NCI-H2196 treated with DMSO at 0.1 percent for 48 hours (cell line): ENCODE data around the gene GALE.
"Not testable (repeated sequence)": the region's sequence is repeated elsewhere in the genome, so short reads cannot be mapped to it uniquely, and the experiment has no call there.

ENCODE experiments used
- DNase-seq: peaks from one replicate; lab custom pipeline; 2025; ENCODE audit not compliant: unreplicated experiment; lab: John Stamatoyannopoulos, UW

GALE gene

GRCh38 chr1:23793018-23793781, 7.4 kb downstream of the GALE start:
- peak; percentile 59 for DNase-seq

DNA sequence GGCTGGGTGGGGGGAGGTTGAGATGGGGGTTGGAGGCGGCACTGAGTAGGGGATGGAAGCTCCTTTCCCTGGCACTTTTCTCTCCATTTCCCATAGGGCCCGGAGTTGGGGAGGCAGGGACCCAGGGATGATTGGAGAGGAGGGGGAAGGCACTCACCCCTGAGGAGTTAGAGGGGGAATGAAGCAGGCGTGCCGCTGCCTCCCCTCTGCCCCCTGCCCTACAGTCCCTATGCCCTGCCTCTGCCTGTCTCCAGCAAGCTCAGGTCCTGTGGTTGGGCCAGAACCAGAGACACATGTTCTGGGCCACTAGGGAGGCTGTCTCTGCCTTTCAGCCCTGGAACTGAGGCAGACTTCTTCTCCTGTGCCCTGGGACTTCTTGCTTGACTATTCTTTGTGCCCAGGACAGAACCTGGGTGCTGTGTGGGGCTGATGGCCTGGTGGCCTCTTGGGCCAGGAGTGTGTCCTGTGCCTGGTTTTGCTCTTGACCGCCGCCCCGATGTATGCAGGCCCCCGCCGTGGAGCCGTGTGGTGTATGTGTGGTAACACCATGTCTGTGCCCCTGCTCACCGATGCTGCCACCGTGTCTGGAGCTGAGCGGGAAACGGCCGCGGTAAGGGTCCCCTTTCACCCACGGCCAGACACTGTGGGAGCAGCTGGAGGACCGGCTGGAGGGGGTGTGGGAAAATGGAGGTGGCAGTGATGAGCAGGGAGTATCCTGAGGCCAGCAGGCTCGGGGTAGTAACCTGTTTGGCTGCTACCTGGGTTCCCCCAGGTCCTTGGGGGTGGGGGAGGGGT, 8.2 kb downstream of the GALE start:
- no peak for DNase-seq

DNA sequence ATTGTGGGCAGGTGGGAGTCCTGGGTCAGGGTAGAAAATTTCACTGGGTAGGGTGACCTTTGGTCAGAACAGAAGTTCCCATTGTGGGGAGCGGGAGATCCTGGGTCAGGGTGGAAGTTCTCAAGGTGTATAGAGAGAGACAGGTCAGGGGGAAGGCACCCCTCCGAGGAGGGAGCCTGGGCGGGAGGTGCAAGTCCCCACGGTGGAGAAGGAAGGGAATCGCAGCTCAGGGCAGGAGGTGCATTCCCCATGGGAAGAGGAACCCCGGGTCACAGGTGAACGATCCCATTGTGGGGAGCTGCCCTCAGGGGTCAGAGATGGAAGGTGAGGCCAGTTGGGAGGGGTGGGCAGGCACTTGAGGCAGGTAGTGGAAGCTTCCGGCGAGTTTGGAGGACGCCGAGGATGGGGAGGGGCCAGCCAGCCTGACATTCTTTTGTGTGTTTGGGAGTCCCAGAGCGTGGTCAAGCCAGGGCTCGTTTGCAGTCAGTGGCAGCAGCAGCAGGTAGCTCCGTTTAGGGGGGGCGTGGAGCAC, 9.0 kb downstream of the GALE start:
- DNase-seq, result no peak

DNA sequence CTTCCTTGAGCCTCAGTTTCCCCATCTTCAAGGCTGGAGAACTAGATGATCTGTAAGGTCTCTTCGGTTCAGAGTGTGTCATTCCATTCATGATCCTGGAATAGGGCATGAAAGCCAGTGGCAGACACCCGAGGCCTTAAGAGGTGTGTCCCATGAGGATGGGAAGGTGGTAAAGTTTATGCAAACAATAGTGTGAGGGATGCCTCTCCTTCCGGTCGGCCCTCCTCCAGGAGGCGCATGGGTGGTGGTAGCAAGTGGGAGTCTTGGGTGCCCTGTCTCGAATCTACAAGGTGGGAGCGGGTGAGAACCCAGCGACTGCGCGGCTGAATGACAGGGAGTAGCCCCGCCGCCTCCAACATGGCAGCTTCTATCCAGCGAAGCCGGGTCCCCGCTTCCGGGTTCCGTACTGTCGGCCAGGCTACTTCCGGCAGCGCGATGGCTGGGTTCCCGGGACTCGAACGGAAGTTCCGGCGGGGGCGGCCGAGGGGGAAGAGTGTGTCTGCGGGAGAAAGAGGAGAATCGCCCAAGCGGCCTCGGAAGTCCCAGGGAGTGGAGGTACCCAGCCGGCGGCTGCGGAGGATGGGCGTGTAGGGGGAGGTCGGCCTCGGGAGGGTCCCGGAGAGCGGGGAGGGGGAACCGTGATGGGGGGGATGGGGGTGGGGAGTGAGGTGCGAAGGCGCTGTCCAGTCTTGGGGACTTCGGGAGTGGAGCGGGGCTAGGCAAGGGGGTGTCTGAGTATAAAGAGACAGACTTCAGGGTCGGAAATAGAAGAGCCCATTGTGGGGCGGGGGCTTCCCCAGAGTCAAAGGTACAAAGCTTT, 9.6 kb downstream of the GALE start, which contains the start of gene LYPLA2:
LYPLA2 (plus strand) TSS at position 450 of the 820 bp plus-strand sequence. CDS start 1,538 bp downstream, outside the sequence.
- DNase-seq, result peak; percentile 82

DNA sequence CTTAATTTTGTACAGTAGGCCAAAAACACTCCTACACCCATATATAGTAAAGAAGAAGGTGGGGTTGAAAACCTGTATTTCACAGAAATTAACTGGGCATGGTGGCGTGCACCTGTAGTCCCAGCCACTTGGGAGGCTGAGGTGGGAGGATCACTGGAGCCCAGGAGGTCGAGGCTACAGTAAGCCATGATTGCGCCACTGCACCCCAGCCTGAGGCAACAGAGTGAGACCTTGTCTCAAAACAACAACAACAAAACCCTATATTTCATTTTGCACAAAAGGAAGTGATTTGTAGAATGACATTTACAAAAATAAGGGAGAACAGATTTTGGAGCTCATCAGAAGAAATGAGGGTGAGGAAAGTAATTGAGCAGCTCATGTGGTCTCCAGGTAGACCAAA, 11.9 kb downstream of the GALE start:
- DNase-seq, result no peak

DNA sequence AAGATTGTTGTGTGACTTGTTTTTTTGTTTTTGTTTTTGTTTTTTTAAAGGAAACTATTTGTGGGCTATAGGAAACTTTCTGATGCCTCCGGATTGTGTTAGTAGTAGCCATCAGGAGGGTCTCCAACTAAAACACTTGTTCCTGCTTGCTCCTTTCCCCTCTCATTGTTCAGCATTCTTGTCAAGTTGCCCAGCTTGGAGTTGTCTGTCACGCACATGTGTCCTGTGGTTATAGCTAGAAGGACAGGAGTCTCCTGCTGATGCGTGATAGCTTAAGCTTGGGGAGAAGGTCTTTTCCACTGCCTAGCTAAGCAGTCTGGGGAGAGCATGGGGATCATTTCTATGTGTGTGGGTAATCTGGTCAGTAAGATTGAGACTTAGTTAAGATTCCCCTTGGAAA, 12.9 kb downstream of the GALE start:
- DNase-seq, result no peak

DNA sequence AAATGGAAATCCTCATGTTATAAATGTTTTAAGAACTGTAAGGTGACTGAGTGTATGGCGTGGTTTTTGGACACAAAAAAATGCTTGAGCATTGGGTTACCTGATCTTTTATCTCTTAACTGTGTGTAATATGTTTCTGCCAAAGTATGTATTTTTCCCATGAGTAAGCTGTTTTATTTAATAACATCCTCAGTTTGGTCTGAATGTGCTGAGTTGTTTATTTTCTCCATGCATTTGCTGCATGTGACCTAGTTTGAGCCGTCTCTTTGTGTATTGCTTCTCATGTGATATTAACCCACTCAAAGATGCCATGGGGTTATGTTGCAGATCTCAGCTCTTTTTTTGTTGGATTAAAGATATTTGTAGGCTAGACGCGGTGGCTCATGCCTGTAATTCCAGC, 15.7 kb downstream of the GALE start:
- DNase-seq, result no peak

GRCh38 chr1:23783141-23783540, 17.4 kb downstream of the GALE start:
- DNase-seq, result not testable (repeated sequence)

GRCh38 chr1:23779826-23780371, 20.7 kb downstream of the GALE start:
- DNase-seq, result no peak

- peak; percentile 81 for DNase-seq
These were observed 22.4 kb downstream of the GALE start, which contains the start of gene PITHD1 for GRCh38 chr1:23777979-23778814. PITHD1 (plus strand) TSS chr1:23778418; CDS start chr1:23778516, 98 bp downstream.

- DNase-seq, result no peak
These were observed 24.3 kb downstream of the GALE start for GRCh38 chr1:23776217-23776616.

GRCh38 chr1:23774174-23774880, 26.2 kb downstream of the GALE start:
- no peak for DNase-seq

GRCh38 chr1:23772854-23773242, 27.7 kb downstream of the GALE start:
- no peak for DNase-seq

DNA sequence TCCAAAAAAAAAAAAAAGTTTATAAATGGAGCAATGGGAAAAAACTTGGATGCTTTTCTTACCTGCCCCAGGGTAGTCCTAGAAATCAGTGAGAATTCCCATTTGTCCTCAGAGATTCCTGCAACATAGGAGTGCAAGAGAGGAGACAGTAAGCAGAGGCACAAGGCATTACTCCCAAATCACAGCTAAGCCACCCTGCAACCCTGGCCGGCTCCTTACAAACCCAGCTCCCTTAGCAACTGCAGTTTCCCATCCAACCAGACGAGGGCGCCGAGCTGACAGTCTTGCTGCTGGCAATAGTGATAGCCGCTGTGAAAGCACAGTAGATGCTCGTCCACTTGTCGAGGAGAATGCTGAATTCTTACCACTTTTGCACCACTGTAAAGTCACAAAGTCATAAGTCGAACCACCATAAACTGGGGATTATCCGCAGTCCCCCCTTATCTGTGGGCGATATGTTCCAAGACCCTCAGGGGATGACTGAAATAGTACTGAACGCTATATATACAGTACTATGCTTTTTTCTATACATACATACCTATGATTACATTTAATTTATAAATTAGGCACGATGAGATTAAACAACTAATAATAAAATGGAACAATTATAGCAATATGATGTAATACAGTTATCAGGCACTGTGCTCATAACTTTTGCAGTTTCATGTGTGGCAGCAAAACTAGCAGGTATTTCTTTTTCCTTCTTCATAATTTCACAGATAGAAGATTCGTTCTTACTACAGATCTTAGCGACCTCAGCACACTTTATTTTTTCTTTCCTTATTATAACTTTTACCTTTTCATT, 28.3 kb downstream of the GALE start:
- peak; percentile 38 for DNase-seq

DNA sequence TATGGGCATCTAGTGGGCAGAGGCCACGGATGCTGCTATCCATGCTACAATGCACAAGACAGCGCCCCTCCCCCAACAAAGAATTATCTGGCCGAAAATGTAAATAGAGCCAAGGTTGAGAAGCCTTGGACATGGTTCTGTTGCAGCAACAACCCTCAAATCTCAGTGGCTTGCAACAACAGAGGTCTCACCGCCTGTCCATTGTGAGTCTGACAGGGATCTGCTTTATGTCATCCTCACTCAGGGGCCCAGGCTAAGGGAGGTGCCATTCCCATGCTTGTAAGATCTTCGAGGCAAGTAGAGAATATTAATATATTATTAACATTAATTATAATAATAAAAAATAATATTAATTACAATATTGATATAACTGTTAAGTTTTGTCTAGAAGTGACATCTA, 31.8 kb downstream of the GALE start:
- no peak for DNase-seq

- no peak for DNase-seq
These were observed 37.4 kb downstream of the GALE start for GRCh38 chr1:23763041-23763577.

- no peak for DNase-seq
These were observed 41.3 kb downstream of the GALE start for GRCh38 chr1:23759277-23759676.

DNA sequence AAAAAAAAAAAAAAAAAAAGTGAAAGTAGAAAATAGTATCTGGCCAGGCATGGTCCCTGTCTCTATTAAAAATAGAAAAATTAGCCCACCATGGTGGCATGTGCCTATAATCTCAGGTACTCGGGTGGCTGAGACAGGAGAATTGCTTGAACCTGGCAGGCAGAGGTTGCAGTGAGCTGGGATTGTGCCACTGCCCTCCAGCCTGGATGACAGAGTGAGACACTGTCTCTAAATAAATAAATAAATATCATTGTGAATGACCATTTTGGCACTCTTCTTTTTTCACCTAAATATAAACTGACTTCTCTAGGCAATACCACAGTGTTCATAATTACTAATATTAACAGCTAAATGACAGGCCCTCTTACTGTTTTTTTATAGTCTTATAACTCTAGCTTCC, 42.7 kb downstream of the GALE start:
- DNase-seq, result no peak
